ENCODE results near the gene EEF1AKMT2.

The EEF1AKMT2 gene

GRCh38 chr10:124738441-124738840, 53.2 kb downstream of the EEF1AKMT2 start:
- peaks cover 89% of the 10 kb centered on the region for H3K79me2 ChIP-seq (ENCODE audit: low read length)
- H3K4me1 ChIP-seq (ENCODE audit: low read length), result peaks cover 33% of the 10 kb centered on the region
- H3K4me2 ChIP-seq (ENCODE audit: low read depth, low read length), result no peak overlapping the region
- no peaks in the 10 kb centered on the region for H3K9me3 ChIP-seq (replicated peaks; ENCODE audit: insufficient read depth, low read length)
- no peak overlapping the region for H3K4me3 ChIP-seq (ENCODE audit: low read length)
- TF ChIP-seq EZH2phosphoT487 (IDR thresholded peaks at IDR 0.05; ENCODE audit: low read length), result no peak
- no peak for TF ChIP-seq EZH2 (optimal IDR thresholded peaks at IDR 0.05; ENCODE audit: low read depth, low read length)
- TF ChIP-seq, protein P1, sequence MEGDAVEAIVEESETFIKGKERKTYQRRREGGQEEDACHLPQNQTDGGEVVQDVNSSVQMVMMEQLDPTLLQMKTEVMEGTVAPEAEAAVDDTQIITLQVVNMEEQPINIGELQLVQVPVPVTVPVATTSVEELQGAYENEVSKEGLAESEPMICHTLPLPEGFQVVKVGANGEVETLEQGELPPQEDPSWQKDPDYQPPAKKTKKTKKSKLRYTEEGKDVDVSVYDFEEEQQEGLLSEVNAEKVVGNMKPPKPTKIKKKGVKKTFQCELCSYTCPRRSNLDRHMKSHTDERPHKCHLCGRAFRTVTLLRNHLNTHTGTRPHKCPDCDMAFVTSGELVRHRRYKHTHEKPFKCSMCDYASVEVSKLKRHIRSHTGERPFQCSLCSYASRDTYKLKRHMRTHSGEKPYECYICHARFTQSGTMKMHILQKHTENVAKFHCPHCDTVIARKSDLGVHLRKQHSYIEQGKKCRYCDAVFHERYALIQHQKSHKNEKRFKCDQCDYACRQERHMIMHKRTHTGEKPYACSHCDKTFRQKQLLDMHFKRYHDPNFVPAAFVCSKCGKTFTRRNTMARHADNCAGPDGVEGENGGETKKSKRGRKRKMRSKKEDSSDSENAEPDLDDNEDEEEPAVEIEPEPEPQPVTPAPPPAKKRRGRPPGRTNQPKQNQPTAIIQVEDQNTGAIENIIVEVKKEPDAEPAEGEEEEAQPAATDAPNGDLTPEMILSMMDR (IDR thresholded peaks at IDR 0.05; ENCODE audit: low read length), result no peak
- no peak overlapping the region for H2AFZ ChIP-seq (ENCODE audit: low read length)
- no peaks in the 10 kb centered on the region for H3K27me3 ChIP-seq (replicated peaks; ENCODE audit: insufficient read depth, low read length)
- no peaks in the 10 kb centered on the region for H3K9me2 ChIP-seq (replicated peaks; ENCODE audit: insufficient read depth, low read length)
- no peaks in the 10 kb centered on the region for H4K20me1 ChIP-seq (ENCODE audit: insufficient read depth, low read length)
- peaks cover 32% of the 10 kb centered on the region for H3F3A ChIP-seq (ENCODE audit: insufficient read depth, low read length)
- no peak overlapping the region for H3K9ac ChIP-seq (ENCODE audit: low read length)
- no peak overlapping the region for H3K27ac ChIP-seq (ENCODE audit: low read length)
- no peak for DNase-seq
- H3K36me3 ChIP-seq (replicated peaks; ENCODE audit: insufficient read depth, low read length), result no peaks in the 10 kb centered on the region

DNA sequence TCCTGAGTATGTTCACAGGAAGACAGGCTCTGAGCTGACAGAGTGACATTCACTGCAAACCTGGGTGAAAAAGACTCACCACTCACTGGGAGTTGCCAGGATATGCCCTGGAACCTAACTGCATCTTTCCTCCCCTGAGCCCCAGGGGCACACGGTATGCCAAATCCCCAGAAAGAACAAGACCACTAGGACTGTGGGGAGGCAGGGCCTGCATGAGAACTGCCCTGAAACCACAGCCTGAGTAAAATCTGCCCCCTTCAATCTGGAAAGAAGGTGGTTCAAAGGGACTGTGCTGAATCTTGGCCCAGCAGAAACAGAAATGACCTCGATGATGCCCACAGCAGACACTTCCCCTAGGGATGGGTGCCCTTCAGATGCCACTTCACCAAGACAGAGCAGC, 54.0 kb downstream of the EEF1AKMT2 start:
- Histone ChIP-seq H3K36me3 (replicated peaks; ENCODE audit: insufficient read depth, low read length) (no peaks in the 10 kb centered on the region), H3K4me3 (ENCODE audit: low read length) (no peak overlapping the region), H3K27ac (ENCODE audit: low read length) (no peak overlapping the region), H3K9me3 (replicated peaks; ENCODE audit: insufficient read depth, low read length) (no peaks in the 10 kb centered on the region), H3K9me2 (replicated peaks; ENCODE audit: insufficient read depth, low read length) (no peaks in the 10 kb centered on the region), H3K9ac (ENCODE audit: low read length) (no peak overlapping the region), H2AFZ (ENCODE audit: low read length) (no peak overlapping the region), H3K79me2 (ENCODE audit: low read length) (peaks cover 85% of the 10 kb centered on the region), H3K27me3 (replicated peaks; ENCODE audit: insufficient read depth, low read length) (no peaks in the 10 kb centered on the region), H3K4me2 (ENCODE audit: low read depth, low read length) (no peak overlapping the region), H3K4me1 (ENCODE audit: low read length) (peaks cover 40% of the 10 kb centered on the region), H3F3A (ENCODE audit: insufficient read depth, low read length) (peaks cover 38% of the 10 kb centered on the region), H4K20me1 (ENCODE audit: insufficient read depth, low read length) (no peaks in the 10 kb centered on the region)
- TF ChIP-seq, protein P1 (IDR thresholded peaks at IDR 0.05; ENCODE audit: low read length), result no peak
- TF ChIP-seq EZH2phosphoT487 (IDR thresholded peaks at IDR 0.05; ENCODE audit: low read length), result no peak
- no peak for TF ChIP-seq EZH2 (optimal IDR thresholded peaks at IDR 0.05; ENCODE audit: low read depth, low read length)
- no peak for DNase-seq

DNA sequence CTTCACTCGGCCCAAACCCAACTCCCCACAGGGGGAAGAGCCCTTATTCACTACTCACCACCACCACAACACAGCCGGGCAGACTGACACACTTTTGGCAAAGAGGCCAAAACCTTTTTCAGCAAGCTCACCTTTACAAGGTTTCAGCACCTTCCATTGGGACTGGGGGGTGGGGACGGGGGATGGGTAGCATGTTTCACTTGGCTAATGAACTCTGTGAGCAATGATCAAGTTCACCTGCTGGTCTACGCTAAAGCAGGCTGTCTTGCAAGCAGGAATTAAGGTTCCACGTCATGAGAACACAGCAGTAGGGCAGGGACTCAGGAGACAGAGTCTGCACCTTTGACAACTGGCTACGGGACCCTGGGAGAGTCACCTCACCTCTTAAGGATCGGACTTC, 54.5 kb downstream of the EEF1AKMT2 start:
- no peak overlapping the region for H3K27ac ChIP-seq (ENCODE audit: low read length)
- H3K79me2 ChIP-seq (ENCODE audit: low read length), result peaks cover 82% of the 10 kb centered on the region
- no peak overlapping the region for H2AFZ ChIP-seq (ENCODE audit: low read length)
- H3K9ac ChIP-seq (ENCODE audit: low read length), result no peak overlapping the region
- H3F3A ChIP-seq (ENCODE audit: insufficient read depth, low read length), result peaks cover 38% of the 10 kb centered on the region
- no peak overlapping the region for H3K4me2 ChIP-seq (ENCODE audit: low read depth, low read length)
- no peak overlapping the region for H3K4me3 ChIP-seq (ENCODE audit: low read length)
- TF ChIP-seq, protein P1 (IDR thresholded peaks at IDR 0.05; ENCODE audit: low read length), result no peak
- no peak for TF ChIP-seq EZH2phosphoT487 (IDR thresholded peaks at IDR 0.05; ENCODE audit: low read length)
- TF ChIP-seq EZH2 (optimal IDR thresholded peaks at IDR 0.05; ENCODE audit: low read depth, low read length), result no peak
- no peak for DNase-seq
- H3K9me2 ChIP-seq (replicated peaks; ENCODE audit: insufficient read depth, low read length), result no peaks in the 10 kb centered on the region
- peaks cover 45% of the 10 kb centered on the region for H3K4me1 ChIP-seq (ENCODE audit: low read length)
- H3K9me3 ChIP-seq (replicated peaks; ENCODE audit: insufficient read depth, low read length), result no peaks in the 10 kb centered on the region
- H4K20me1 ChIP-seq (ENCODE audit: insufficient read depth, low read length), result no peaks in the 10 kb centered on the region
- H3K36me3 ChIP-seq (replicated peaks; ENCODE audit: insufficient read depth, low read length), result no peaks in the 10 kb centered on the region
- H3K27me3 ChIP-seq (replicated peaks; ENCODE audit: insufficient read depth, low read length), result no peaks in the 10 kb centered on the region

Data from MM.1S (cell line).